HCT116 (cell line): ENCODE measurements around the gene HCFC1. TPM values are rescaled to one million over a fixed set of nuclear protein-coding genes. Genes with fewer than 3 reads are reported as not detected.

Experiments used
- ATAC-seq: fragments of 200-7000 bp; cut with Tn5 transposase; 2 replicates; pipeline ENCODE4 v1.9.1; 2020; ENCODE audit warnings: mild to moderate bottlenecking, moderate library complexity
- BruUV-seq: library from RNA; stranded (reverse); fragments of 400-500 nt; replicated peaks from 2 replicates; lab custom pipeline; 2021; lab: Mats Ljungman, UMichigan
- CTCF ChIA-PET: fragments of 300-600 bp; sonication (Branson Sonifier 250); formaldehyde crosslinking; loops from one replicate; lab custom pipeline; 2021; ENCODE audit warnings: antibody characterized with exemption; lab: Charles Lee
- POLR2A ChIA-PET: fragments of 300-600, 350-600 bp; sonication (Branson Sonifier 250); formaldehyde crosslinking; loops from one replicate; lab custom pipeline; 2021; ENCODE audit warnings: antibody characterized with exemption; lab: Charles Lee
- RAD21 ChIA-PET, 2 experiments: fragments of 300-600 bp; sonication (Branson Sonifier 250); formaldehyde crosslinking; loops; one replicate each; lab custom pipeline; 2023; ENCODE audit warnings: low total read pairs in 2 of 2; ENCODE audit not compliant: uncharacterized antibody in 2 of 2, unreplicated experiment in 2 of 2, low non-redundant PET in 1 of 2; lab: Charles Lee
- DNase-seq: peaks from one replicate; pipeline ENCODE4 v3.0.0-alpha.2; 2010; ENCODE audit warnings: low read depth, low spot score
- H2AFZ ChIP-seq: fragments of 200-600 bp; shearing (Covaris generic), sonication (generic); 2 replicates; pipeline ENCODE4 v1.6.1; 2017; ENCODE audit warnings: low read depth, mixed run types, mixed read lengths, antibody characterized with exemption, low read length; ENCODE audit not compliant: poor library complexity, severe bottlenecking
- H3K27ac ChIP-seq: 2 replicates; pipeline ENCODE4 v1.5.1; 2012; ENCODE audit warnings: low read depth, low read length
- H3K27me3 ChIP-seq: fragments of 200-600 bp; sonication (generic); 2 replicates; pipeline ENCODE4 v1.6.1; 2016; ENCODE audit warnings: mixed run types, low read length, mixed read lengths; ENCODE audit not compliant: insufficient read depth
- H3K36me3 ChIP-seq, 2 experiments: fragments of 200-500 bp in 1 of 2; fragments of 200-600 bp in 1 of 2; sonication (Bioruptor generic) in 1 of 2; sonication (generic) in 1 of 2; 2 replicates each; pipeline versions ENCODE4 v1.5.1 to v1.6.1; 2014 to 2016; ENCODE audit warnings: low read length in 2 of 2, inconsistent platforms in 1 of 2, mixed read lengths in 1 of 2, mixed run types in 1 of 2; ENCODE audit not compliant: insufficient read depth in 2 of 2, control insufficient read depth in 1 of 2
- H3K4me1 ChIP-seq, 2 experiments: fragments of 200-600 bp in 1 of 2; sonication (generic) in 1 of 2; 2 replicates each; pipeline versions ENCODE4 v1.5.1 to v1.6.1; 2012 to 2017; ENCODE audit warnings: low read length in 2 of 2, inconsistent platforms in 1 of 2, mild to moderate bottlenecking in 1 of 2, mixed read lengths in 1 of 2, mixed run types in 1 of 2, moderate library complexity in 1 of 2; ENCODE audit not compliant: insufficient read depth in 2 of 2, control insufficient read depth in 1 of 2
- H3K4me2 ChIP-seq: fragments of 200-600 bp; sonication (generic); 2 replicates; pipeline ENCODE4 v1.6.1; 2017; ENCODE audit warnings: mixed run types, low read length, mixed read lengths
- H3K4me3 ChIP-seq, 2 experiments: fragments of 200-600 bp in 1 of 2; sonication (generic) in 1 of 2; replicated peaks in 1 of 2; 2 replicates each; pipeline ENCODE4 v1.5.1; 2011 to 2016; ENCODE audit warnings: low read length in 2 of 2, control low read depth in 1 of 2, low read depth in 1 of 2, mild to moderate bottlenecking in 1 of 2, mixed read lengths in 1 of 2, mixed run types in 1 of 2
- H3K79me2 ChIP-seq: fragments of 200-600 bp; sonication (generic); 2 replicates; pipeline ENCODE4 v1.6.1; 2017; ENCODE audit warnings: mild to moderate bottlenecking, mixed run types, low read length, moderate library complexity, mixed read lengths; ENCODE audit not compliant: insufficient read depth
- H3K9ac ChIP-seq: fragments of 200-600 bp; sonication (generic); 2 replicates; pipeline ENCODE4 v1.6.1; 2016; ENCODE audit warnings: low read length, mixed read lengths
- H3K9me2 ChIP-seq: fragments of 200-600 bp; sonication (generic), shearing (Covaris generic); 2 replicates; pipeline ENCODE4 v1.6.1; 2017; ENCODE audit warnings: mixed run types, mild to moderate bottlenecking, moderate library complexity; ENCODE audit not compliant: insufficient read depth
- H3K9me3 ChIP-seq, 2 experiments: fragments of 200-500 bp in 1 of 2; fragments of 200-600 bp in 1 of 2; sonication (Bioruptor generic) in 1 of 2; sonication (generic) in 1 of 2; 2 replicates each; pipeline ENCODE4 v1.6.1; 2014 to 2017; ENCODE audit warnings: low read length in 2 of 2, mixed read lengths in 2 of 2, inconsistent platforms in 1 of 2, low read depth in 1 of 2, mild to moderate bottlenecking in 1 of 2, mixed run types in 1 of 2, moderate library complexity in 1 of 2; ENCODE audit not compliant: control insufficient read depth in 1 of 2, insufficient read depth in 1 of 2
- H4K20me1 ChIP-seq: fragments of 200-600 bp; sonication (generic), shearing (Covaris generic); 2 replicates; pipeline ENCODE4 v1.6.1; 2017; ENCODE audit warnings: mixed run types, mild to moderate bottlenecking, moderate library complexity; ENCODE audit not compliant: insufficient read depth
- CEBPB ChIP-seq: IDR thresholded peaks from 2 replicates; pipeline ENCODE4 v1.6.1; 2012; ENCODE audit warnings: low read depth
- EGR1 ChIP-seq: IDR thresholded peaks from 2 replicates; pipeline ENCODE4 v1.6.1; 2012; ENCODE audit warnings: low read depth
- EZH2 ChIP-seq: fragments of 200-600 bp; sonication (generic); IDR thresholded peaks from 2 replicates; pipeline ENCODE4 v1.6.1; 2017; ENCODE audit warnings: antibody characterized with exemption, mixed run types
- SRF ChIP-seq: IDR thresholded peaks from 2 replicates; pipeline ENCODE4 v1.6.1; 2012; ENCODE audit warnings: low read depth
- ZBTB33 ChIP-seq: IDR thresholded peaks from 2 replicates; pipeline ENCODE4 v1.6.1; 2011; ENCODE audit warnings: mild to moderate bottlenecking, low read length, moderate library complexity; ENCODE audit not compliant: insufficient replicate concordance; ENCODE audit errors: extremely low read depth
- ZNF274 ChIP-seq: fragments of 200-500 bp; sonication (Bioruptor generic); IDR thresholded peaks from 2 replicates; pipeline ENCODE4 v1.6.1; 2014; ENCODE audit warnings: mild to moderate bottlenecking, low read depth, low read length, inconsistent platforms
- intact Hi-C: fragments of 100-400 bp; cut with micrococcal nuclease; formaldehyde crosslinking; loops from 2 replicates; pipeline ENCODE4 v1.10.0; 2022
- total RNA-seq: library from RNA; stranded (reverse); gene quantifications from one replicate; pipeline ENCODE4 v1.2.1, GENCODE V29; 2021; ENCODE audit not compliant: unreplicated experiment
- TF ChIP-seq, protein P1 (sequence below): IDR thresholded peaks from 2 replicates; pipeline ENCODE4 v1.6.1; 2012; ENCODE audit warnings: low read depth

HCFC1 gene
- total RNA-seq, 1 experiment from 2014 or later, result 72.8 TPM

DNA sequence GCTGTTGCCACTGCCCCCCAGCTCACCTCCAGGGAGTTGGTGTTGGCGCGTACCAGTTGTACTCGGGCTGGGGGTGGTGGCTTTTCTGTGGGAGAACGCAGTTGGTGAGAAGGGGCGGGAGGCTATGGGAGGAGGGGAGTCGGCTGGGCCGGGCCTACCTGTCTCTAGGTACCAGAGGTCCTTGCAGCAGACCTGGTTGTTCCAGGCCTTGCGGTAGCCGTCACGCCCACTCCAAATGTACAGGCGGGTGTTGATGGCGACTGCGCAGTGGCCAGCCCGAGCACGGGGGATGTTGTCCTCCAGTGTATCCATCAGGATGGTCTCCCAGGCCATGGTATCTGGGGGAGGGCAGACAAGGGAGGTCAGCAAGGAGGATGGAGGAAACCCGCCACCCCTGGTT lies 11.5 kb downstream of the HCFC1 start:
- Histone ChIP-seq H3K27me3 (no peaks in the 10 kb centered on the region), H3K9me3 (no peaks in the 10 kb centered on the region), H3K27ac (no peak overlapping the region), H3K9ac (no peak overlapping the region), H4K20me1 (no peaks in the 10 kb centered on the region), H3K9me2 (no peaks in the 10 kb centered on the region), H3K4me1 (no peaks in the 10 kb centered on the region), H3K36me3 (peaks cover 10 to 15% of the 10 kb centered on the region in 2 experiments; a peak in 3 of 4 replicates), H3K4me3 (no peak overlapping the region), H3K79me2 (peaks cover 39% of the 10 kb centered on the region), H3K4me2 (no peak overlapping the region), H2AFZ (no peak overlapping the region)
- BruUV-seq, result no TSS peak
- TF ChIP-seq ZNF274 (no peak), EZH2 (no peak), CEBPB (no peak), ZBTB33 (no peak), EGR1 (no peak), SRF (no peak)
- TF ChIP-seq, protein P1, sequence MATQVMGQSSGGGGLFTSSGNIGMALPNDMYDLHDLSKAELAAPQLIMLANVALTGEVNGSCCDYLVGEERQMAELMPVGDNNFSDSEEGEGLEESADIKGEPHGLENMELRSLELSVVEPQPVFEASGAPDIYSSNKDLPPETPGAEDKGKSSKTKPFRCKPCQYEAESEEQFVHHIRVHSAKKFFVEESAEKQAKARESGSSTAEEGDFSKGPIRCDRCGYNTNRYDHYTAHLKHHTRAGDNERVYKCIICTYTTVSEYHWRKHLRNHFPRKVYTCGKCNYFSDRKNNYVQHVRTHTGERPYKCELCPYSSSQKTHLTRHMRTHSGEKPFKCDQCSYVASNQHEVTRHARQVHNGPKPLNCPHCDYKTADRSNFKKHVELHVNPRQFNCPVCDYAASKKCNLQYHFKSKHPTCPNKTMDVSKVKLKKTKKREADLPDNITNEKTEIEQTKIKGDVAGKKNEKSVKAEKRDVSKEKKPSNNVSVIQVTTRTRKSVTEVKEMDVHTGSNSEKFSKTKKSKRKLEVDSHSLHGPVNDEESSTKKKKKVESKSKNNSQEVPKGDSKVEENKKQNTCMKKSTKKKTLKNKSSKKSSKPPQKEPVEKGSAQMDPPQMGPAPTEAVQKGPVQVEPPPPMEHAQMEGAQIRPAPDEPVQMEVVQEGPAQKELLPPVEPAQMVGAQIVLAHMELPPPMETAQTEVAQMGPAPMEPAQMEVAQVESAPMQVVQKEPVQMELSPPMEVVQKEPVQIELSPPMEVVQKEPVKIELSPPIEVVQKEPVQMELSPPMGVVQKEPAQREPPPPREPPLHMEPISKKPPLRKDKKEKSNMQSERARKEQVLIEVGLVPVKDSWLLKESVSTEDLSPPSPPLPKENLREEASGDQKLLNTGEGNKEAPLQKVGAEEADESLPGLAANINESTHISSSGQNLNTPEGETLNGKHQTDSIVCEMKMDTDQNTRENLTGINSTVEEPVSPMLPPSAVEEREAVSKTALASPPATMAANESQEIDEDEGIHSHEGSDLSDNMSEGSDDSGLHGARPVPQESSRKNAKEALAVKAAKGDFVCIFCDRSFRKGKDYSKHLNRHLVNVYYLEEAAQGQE, result no peak
- intact Hi-C loops, result no loop called here
- ChIA-PET CTCF (no interaction called here), POLR2A (no interaction called here), RAD21 (no interaction called here)
- no peak for DNase-seq
- ATAC-seq, result no peak
